PC-3 (cell line): ENCODE results near the gene NSDHL.

Source experiments
- CTCF ChIP-seq: fragments of 300-600 bp; sonication (generic); conservative IDR thresholded peaks from 2 replicates; pipeline ENCODE4 v1.5.1; 2017; ENCODE audit warnings: antibody characterized with exemption, low read depth, mild to moderate bottlenecking, low read length
- EZH2phosphoT487 ChIP-seq: fragments of 300-600 bp; sonication (generic); IDR thresholded peaks from 2 replicates; pipeline ENCODE4 v1.6.1; 2018; ENCODE audit warnings: mild to moderate bottlenecking, antibody characterized with exemption, low read length, borderline replicate concordance

GRCh38 chrX:152832520-152832919 is 1.7 kb downstream of the NSDHL start:
- no peak for TF ChIP-seq CTCF
- TF ChIP-seq EZH2phosphoT487: no peak
